CD4-positive, alpha-beta T cell treated with Interleukin-6 for 4 hours (primary cell): ENCODE results near the gene HOXB4.

ENCODE experiments used
- DNase-seq: peaks from one replicate; pipeline ENCODE4 v3.0.0-alpha.2; 2020; ENCODE audit warnings: mixed read lengths

HOXB4 gene

DNA sequence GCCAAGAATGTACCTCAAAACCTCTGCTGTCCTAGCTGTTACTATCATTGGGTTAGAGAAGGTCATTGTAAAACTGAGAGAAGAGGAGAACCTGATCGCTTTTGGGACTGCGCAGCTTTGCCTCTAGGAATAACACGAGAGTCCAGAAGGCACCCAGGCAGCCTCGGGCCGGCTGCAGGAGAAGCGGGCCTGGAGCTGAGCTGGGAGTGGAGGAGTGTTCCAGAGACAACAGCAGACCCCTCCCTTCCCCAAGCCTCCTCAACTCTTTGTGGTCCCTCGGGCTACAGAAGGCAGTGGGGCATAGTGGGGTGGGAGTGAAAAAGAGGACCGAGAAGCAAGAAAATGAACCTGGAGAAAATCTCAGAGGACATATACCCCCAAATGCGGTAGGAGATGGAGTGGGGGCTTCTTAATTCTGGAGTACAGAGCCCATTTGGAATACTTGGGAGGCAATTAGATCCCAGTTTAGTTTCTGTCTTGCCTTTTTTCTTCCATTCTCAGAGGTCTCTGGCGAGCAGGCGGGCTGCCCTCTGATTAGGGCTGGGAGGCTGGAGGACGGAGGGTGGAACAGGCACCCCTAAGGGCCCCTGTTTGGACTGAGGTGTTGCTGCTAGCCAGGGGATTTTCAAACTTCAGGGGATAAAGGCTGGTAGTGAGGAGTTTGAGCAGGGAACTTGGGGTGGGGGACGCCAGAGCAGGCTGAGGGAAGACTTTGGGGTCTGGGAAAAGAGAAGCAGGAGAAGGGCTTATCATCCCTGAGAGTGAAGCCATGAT lies 19.9 kb downstream of the HOXB4 start:
- no peak for DNase-seq

DNA sequence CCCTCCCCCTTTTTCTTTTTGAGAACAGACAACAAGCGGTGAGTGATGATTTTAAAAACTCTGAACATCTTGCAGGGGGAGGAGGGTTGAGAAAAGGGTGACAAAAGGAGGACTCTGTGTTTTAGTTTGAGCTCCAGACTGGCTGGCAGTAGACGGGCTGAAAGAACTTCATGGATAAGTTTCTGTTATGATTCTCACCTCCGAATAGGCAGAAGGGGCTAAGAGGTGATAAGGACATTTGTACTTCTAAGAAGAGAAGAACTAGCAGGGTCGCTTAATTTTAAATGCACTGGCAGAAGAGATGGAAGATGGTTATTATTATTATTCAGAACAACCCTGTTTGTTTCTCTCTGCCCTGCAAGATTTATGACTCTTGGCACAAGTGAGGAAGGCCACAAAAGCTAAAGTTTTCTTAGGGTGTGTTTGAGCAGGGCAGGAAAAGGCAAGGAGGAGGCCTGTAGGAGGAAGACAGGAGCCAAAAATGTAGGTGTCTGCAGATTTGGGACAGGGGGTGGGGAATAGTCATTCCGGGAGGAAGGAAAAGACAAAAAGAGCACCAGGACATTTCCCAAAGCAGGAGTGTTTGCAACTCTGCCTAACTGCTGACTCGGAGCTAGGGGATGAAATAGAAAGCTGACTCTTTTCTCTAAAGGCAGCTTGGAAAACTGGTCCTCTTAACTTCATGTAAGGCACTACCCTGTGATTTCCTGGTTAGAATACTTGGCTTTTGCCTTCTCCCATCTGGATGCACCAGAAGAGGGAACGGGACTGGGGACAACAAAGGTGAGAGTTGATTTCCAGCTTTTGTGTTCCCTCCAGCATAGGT lies 21.4 kb downstream of the HOXB4 start:
- DNase-seq: no peak

GRCh38 chr17:48556229-48556575 lies 21.9 kb downstream of the HOXB4 start:
- no peak for DNase-seq

- peak; percentile 29 for DNase-seq
Measured at GRCh38 chr17:48555258-48556228, 22.6 kb downstream of the HOXB4 start.

DNA sequence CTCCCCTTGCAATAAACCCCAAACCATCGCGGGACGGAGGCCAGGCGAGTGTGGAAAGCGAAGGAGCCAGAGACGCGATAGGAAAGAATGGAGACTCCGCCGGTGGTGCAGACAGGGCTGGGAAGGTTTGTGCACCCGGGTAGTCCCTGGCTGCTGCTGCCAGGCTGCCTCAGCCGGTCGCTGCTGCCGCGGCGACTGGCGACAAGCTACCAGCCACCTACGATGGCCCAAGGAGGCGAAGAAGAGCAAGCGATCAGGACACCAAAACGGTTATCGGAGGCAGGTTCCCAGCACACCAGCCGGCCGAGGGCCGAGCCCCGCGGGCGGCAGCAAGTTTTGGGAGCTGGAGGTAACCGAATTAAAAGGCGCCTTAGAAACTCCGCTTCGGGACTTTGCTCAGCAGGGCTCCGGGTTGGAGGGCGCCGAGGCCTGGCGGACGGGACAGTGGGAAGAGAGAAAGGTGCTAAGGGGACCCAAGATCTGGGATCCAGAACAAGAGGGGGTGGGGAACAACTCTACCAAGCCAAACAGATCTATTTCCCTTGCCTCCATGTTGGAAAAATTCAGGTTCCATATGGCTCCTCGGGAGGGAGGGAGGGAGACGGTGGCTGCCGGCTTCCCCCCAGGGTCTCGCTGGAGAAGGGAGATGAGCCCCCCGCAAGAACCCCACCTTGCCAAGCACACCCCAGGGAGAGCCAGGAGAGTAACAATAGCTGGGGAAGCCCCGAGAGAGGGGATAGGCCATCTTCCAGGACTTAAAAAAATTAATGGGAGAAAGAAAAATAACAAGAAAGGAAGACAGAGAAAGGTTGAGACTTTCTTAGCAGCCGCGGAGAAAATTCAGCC lies 23.5 kb downstream of the HOXB4 start:
- DNase-seq: no peak

- DNase-seq: no peak
Measured at GRCh38 chr17:48553826-48554225, 24.3 kb downstream of the HOXB4 start.

GRCh38 chr17:48553190-48553547 lies 25.0 kb downstream of the HOXB4 start:
- DNase-seq: no peak

GRCh38 chr17:48552466-48553189 lies 25.5 kb downstream of the HOXB4 start:
- no peak for DNase-seq

DNA sequence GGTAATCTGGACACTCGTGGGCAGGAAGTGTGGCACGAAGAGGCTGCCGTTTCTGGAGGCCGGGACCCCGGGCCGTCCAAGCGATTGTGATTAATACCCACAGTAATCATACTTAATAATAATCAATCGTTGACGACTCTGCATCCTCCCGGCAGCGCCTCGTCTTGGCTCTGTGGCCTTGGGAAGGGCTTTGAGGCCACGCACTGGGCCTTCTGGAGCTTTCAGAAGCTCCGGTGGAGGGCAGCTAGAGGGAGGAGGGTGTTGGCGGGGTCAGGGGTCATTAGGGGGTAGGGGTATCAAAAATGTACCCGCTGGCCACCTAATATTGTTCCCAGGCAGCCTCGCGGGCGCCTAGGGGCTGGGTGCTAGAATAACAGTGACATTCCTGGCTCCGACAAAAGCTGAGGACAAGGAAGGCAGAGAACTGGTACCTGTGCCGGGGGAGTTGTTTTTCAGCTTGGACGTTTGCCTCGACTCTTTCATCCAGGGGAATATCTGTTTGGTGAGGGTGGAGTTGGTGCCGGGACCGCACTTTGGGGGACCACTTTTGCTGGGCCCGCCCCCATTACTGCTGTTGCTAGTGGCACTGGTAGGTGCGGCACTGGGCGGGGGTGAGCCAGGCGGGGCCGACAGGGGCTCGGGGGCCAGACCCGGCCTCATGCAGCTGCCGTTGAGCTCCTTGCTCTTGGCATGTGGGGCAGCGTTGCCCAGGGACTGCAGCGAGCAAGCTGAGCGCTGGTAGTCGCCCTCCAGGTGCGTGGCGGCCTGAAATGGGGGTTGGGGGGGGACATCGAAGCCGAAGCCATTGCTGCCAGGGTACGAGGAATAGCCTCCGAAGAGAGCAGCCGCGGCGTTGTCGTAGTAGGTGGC lies 26.3 kb downstream of the HOXB4 start:
- no peak for DNase-seq

DNA sequence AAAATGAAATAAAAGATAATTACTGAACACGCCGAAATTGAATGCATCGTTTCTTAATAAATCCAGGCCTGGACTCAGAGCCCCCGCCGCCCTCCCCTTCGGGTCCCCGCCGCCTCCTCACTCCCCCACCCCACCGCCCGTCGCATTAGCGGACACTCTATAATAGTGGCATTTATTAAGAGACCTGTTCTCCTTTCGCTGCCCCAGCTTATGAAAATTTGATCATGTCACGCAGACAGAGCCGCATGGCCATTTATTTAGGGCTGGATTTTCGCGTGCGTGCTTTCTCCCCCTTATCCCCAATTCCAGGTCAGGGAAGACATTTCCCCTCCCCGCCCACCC lies 27.0 kb downstream of the HOXB4 start:
- no peak for DNase-seq

DNA sequence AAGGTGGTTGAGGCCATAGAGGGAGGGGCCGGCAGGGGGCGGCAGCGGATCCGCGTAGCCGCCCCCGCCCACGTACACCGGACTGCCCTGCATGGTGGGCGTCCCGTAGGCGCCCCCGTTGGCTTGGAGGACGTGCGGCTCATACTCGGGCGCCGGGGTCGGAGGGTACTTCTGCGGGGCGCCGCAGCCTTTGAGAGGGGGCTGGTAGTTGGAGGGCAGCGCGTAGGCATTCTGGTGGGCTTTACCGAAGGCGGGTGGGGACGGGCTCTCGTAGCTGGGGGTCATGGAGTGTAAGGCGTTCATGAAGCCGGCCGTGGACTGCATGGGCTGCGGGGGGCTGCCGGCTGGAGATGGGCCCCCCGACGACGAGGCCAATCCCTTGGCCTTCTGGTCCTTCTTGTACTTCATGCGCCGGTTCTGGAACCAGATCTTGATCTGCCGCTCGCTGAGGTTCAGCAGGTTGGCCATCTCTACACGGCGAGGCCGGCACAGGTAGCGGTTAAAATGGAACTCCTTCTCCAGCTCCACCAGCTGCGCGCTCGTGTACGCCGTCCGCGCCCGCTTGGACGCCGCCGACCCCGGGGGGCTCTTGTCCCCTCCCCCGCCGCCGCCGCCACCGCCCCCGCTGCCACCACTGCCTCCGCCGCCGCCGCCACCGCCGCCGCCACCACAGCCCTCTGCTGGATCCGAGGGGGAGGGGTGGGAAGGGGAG lies 27.5 kb downstream of the HOXB4 start:
- no peak for DNase-seq

- DNase-seq: no peak
Measured at GRCh38 chr17:48549914-48550501, 28.1 kb downstream of the HOXB4 start.

- no peak for DNase-seq
Measured at GRCh38 chr17:48549281-48549630, 28.9 kb downstream of the HOXB4 start.

DNA sequence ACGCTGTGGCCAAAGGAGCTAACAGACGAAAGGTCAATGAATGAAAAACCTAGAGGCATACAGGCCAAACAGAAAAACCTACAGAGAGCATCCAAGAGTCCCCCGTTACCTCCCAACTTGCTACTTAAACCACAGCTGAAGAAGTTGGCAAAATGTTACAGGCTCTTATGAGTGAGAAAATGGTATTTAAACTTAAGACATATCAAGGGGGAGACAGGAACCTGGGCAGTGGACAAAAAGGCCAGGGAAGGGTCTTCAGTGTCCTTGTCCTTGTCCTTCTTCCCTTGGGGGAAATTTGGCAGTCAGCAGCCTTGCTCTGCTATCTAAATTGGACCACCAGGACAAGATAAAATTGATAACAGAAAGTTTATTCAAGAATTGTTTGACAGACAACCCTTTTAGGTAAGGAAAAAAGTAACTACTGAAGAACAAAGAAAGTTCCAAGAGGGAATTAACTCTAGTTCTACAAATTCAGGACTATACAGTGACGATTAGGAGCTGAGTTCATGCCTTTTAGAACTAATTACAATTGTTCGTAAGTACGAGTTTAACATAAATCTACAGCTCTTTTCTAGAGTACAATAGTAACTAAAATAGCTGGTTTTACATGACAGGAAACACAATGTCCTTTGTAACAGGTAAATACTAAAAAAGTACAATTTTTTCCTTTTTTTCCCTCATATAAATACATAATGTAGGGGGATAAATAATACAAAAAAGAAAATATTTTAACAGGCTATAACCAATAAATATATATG lies 29.4 kb downstream of the HOXB4 start:
- no peak for DNase-seq

DNA sequence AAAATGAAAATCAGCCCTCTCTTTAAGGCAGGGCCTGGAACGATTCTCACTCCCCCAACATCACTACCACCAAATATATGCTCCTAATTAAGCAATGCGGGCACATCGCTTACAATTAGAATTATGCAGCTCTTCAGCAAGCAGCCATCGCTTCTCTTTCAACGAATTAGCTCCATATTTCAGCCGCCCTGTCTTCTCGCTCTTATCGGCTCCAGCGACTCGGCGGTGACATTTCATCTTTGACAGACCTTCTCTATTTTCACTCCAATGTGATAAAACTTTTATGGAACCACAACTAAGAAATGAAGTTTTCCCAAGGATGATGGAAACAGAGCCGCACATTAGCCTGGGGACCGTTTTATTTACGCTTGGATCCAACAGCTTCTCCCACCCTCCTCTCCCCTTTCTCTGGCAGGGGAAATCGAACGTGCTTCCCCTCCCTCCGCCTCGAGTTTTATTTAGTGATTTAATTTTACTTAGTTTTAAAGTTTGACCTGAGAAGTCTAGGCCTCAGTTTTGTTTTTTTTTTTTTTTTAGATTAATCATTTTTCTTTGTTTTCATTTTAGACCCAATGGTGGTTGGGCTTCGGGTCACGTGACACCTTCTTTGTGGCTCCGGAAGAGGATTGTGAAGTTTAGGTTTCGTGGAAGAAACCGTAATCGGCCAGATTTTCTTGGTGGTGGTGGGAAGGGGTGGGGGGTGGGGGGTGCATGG lies 30.2 kb downstream of the HOXB4 start:
- peak; percentile 73 for DNase-seq

DNA sequence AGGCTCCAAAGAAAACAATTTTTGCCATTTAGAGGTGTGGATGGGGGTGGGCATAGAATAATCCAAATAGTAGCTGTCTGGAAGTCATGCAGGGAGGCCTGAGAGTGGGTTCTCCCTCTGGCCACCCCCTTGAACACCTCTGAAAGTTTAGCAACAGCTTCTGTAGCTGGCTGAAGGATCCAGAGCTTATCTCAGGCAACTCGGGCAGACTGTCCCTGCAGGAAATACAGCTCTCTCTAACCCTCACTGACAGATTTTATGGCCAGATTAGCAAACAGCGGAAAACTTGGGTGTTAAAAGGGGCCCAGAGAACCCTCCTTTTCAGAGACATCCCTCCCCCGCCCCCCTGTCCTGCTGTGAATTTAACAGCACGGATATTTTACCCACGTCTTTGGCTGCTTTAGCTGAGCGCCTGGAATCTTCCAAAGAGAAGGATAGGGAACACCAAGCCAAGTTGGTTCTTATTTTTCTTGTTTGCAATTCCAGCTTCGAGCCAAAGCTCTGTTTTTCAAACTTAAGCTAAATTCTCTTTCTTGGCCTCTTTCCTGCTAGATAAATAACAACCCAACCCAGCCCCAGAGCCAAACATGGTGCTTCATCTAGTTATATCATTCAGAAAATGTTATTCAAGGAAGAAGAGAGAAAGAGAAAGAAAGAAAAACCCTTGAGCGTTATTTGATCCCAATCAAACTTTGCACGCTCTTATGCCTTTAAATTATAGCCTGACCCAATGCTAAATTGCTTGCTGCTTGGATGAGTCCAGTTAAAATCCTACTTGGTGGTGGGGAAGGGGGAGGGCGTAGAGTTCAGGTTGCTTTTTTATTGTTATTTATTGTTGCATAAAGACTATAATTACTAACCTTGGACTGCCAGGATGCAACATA lies 31.0 kb downstream of the HOXB4 start:
- peak; percentile 40 for DNase-seq
